Stimulated activated CD4-positive, alpha-beta T cell treated with anti-CD3 and anti-CD28 coated beads, Interleukin-1b, Interleukin-23, amount 100 ng/mL, for 24 hours (primary cell): ENCODE measurements around the gene PORCN.
"Not testable (repeated sequence)": the region's sequence is repeated elsewhere in the genome, so short reads cannot be mapped to it uniquely, and the experiment has no call there.

Source experiments
- DNase-seq, 4 experiments: peaks; one replicate each; pipeline ENCODE4 v3.0.0-alpha.2; 2020; ENCODE audit warnings: low read depth in 4 of 4, low spot score in 1 of 4

The PORCN gene

DNA sequence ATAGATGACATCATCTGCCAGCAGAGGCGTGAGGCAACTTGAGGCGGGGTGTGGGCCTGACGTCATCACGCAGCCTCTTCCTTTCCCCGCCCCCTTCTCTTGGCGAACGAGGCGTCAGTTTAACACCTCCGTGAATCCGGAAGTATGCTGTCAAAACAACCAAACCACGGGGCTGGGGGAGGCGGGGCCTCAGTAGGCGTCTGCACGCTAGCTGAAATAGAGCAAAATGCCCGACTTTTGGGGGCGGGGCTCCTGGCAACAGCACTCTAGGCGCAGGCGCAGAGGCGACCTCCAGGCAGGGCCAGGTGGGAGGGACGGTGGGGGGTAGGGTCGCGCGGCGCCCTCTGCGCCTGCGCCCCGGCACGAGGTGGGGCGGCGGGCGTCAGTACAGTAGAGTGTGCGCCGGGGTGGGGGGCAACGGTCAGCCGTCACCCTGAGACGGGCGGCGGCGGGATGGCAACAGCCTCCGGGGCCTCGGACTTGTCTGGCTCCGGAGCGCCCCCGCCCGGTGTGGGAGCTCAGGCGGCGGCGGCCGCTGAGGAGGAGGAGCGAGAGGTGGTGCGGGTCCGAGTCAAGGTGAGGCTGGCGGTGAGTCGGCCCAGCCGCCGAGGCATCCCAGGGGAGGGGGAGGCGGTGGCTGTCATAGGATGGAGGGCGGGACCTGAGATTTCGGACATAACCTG is 30.7 kb downstream of the PORCN start, which contains the start of gene TBC1D25:
Gene TBC1D25 (plus strand): TSS at position 370 of the 683 bp plus-strand sequence. CDS start 84 bp downstream, at position 454.
- peak; percentile 81 to 94 (median 88) for DNase-seq

- DNase-seq, result peak; percentile 9 to 30 (median 21)
Observed at GRCh38 chrX:48540028-48540375, 31.2 kb downstream of the PORCN start.

DNA sequence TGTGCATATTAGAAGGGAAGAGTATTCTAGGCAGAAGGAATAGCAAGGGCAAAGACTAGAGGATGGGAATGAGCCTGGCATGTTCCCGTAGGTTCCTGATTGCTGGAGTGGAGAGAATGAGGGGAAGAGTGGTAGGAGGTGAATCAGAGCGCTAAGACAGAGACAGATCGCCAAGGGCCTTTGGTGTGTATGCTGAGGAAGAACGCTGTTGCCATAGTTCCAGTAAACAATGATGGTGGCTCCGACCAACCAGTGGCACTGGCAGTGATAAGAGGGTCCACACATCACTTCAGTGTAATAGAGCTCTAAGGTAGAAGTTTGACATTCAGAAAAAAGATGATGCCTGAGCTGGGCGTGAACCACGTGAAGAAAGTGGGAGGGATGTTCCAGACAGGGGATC is 31.7 kb downstream of the PORCN start:
- no peak for DNase-seq

DNA sequence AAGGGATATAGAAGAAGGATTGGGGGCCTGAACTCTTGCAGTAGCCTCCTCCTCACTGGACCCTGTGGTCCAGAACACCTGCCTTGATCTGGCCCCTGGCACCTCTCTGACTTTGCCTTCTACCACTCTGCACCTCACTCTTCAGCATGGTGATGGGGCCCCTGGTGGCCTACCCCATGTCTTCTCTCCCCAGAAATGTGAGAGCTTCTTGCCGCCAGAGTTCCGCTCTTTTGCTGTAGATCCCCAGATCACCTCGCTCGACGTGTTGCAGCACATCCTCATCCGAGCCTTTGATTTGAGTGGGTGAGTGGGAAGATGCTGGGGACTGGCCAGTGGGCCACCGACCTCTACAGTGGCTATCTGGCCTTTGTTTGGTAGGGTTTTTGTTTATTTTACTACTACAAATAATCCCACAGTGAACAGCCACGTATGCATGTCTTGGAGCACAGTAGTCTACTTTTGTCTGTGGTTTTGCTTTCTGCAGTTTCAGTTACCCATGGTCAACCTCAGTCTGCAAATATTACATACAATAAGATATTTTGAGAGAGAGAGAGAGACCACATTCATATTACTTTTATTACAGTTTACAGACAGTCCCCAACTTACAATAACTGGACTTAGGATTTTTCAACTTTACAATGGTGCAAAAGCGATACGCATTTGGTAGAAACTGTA is 32.5 kb downstream of the PORCN start:
- DNase-seq, result no peak

GRCh38 chrX:48548871-48549270 is 40.1 kb downstream of the PORCN start:
- DNase-seq, result no peak

GRCh38 chrX:48555731-48556325 is 47.0 kb downstream of the PORCN start:
- not testable (repeated sequence) for DNase-seq

DNA sequence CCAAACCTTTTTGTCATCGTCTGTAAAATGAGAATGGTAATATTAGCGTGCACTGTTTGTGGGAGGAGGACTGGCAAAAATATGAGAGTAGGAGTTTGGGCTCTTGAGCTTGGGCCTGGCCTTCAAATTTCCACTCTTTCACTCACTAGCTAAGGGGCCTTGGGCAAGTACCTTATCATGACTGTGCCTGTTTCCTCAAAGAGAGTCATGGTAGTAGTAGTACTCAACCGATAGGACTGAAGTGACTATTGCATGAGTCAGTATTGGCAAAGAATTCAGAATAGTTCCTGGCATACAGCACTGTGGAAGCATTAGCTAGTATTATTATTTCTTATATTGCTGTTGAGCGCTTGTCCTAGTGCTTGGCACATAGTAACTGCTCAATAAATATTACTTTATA is 49.5 kb downstream of the PORCN start:
- no peak for DNase-seq

GRCh38 chrX:48559636-48560035 is 50.8 kb downstream of the PORCN start:
- no peak for DNase-seq

GRCh38 chrX:48560056-48560455 is 51.3 kb downstream of the PORCN start:
- DNase-seq, result no peak

GRCh38 chrX:48560681-48561080 is 51.9 kb downstream of the PORCN start:
- no peak for DNase-seq

GRCh38 chrX:48569958-48570357 is 61.2 kb downstream of the PORCN start:
- no peak for DNase-seq
